ENCODE data around the gene SPEF2. TPM values are rescaled to one million over a fixed set of nuclear protein-coding genes. Genes with fewer than 3 reads are reported as not detected.

SPEF2 gene, protein sequence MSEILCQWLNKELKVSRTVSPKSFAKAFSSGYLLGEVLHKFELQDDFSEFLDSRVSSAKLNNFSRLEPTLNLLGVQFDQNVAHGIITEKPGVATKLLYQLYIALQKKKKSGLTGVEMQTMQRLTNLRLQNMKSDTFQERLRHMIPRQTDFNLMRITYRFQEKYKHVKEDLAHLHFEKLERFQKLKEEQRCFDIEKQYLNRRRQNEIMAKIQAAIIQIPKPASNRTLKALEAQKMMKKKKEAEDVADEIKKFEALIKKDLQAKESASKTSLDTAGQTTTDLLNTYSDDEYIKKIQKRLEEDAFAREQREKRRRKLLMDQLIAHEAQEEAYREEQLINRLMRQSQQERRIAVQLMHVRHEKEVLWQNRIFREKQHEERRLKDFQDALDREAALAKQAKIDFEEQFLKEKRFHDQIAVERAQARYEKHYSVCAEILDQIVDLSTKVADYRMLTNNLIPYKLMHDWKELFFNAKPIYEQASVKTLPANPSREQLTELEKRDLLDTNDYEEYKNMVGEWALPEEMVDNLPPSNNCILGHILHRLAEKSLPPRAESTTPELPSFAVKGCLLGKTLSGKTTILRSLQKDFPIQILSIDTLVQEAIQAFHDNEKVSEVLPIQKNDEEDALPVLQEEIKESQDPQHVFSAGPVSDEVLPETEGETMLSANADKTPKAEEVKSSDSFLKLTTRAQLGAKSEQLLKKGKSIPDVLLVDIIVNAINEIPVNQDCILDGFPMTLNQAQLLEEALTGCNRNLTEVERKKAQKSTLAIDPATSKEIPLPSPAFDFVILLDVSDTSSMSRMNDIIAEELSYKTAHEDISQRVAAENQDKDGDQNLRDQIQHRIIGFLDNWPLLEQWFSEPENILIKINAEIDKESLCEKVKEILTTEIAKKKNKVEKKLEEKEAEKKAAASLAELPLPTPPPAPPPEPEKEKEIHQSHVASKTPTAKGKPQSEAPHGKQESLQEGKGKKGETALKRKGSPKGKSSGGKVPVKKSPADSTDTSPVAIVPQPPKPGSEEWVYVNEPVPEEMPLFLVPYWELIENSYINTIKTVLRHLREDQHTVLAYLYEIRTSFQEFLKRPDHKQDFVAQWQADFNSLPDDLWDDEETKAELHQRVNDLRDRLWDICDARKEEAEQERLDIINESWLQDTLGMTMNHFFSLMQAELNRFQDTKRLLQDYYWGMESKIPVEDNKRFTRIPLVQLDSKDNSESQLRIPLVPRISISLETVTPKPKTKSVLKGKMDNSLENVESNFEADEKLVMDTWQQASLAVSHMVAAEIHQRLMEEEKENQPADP (N-terminal part only)
- total RNA-seq (2016; rRNA removed; fragmentation: Illumina TruSeq; extraction: Trizol), result 2.3 and 2.4 TPM in 2 replicates
- 0.26 and 0.61 TPM in 2 replicates for total RNA-seq (2016; cell fraction: cytosol; rRNA removed; fragmentation: Illumina TruSeq; extraction: Trizol; ENCODE audit: low read depth)
- total RNA-seq (2016; cell fraction: insoluble cytoplasmic fraction; rRNA removed; fragmentation: Illumina TruSeq; extraction: Trizol), result 2.0 and 2.3 TPM in 2 replicates
- 0.68 and 1.0 TPM in 2 replicates for total RNA-seq (2016; cell fraction: membrane; rRNA removed; fragmentation: Illumina TruSeq; extraction: Trizol)
- 5.9 and 7.1 TPM in 2 replicates for total RNA-seq (2016; cell fraction: nucleus; rRNA removed; fragmentation: Illumina TruSeq; extraction: Trizol)
- 1.2 and 1.5 TPM in 2 replicates for polyA plus RNA-seq (2011; rRNA removed)
- polyA plus RNA-seq (2011; cell fraction: cytosol; rRNA removed), result 0.38 and 0.60 TPM in 2 replicates
- polyA plus RNA-seq (2011; cell fraction: nucleus; rRNA removed), result 2.7 and 3.1 TPM in 2 replicates
- polyA plus RNA-seq (2012), result 0.63 and 1.4 TPM in 2 replicates
- 0.10 and 0.26 TPM in 2 replicates for polyA plus RNA-seq (2016; cell fraction: cytosol; fragmentation: Illumina TruSeq; extraction: Trizol; ENCODE audit: low read depth)
- polyA plus RNA-seq (2016; cell fraction: insoluble cytoplasmic fraction; fragmentation: Illumina TruSeq; extraction: Trizol; ENCODE audit: low read depth), result 1.6 and 1.8 TPM in 2 replicates
- 0.18 and 0.49 TPM in 2 replicates for polyA plus RNA-seq (2016; cell fraction: membrane; fragmentation: Illumina TruSeq; extraction: Trizol; ENCODE audit: low read depth)
- 4.1 and 6.5 TPM in 2 replicates for polyA plus RNA-seq (2016; cell fraction: nucleus; fragmentation: Illumina TruSeq; extraction: Trizol; ENCODE audit: insufficient read depth, low read depth)
- polyA minus RNA-seq (2011; rRNA and poly(A)+ RNA removed; ENCODE audit: low replicate concordance), result 0.87 and 1.2 TPM in 2 replicates
- 1.5 and 2.0 TPM in 2 replicates for polyA minus RNA-seq (2011; cell fraction: cytosol; rRNA and poly(A)+ RNA removed)
- polyA minus RNA-seq (2011; cell fraction: nucleus; rRNA and poly(A)+ RNA removed), result 7.7 and 8.6 TPM in 2 replicates
- Bru-seq, nascent RNA, result percentile 28 among the genes with signal in this experiment
- BruChase-seq, experiment 1, labeled RNA remaining after a 6-hour chase, result percentile 20 among the genes with signal in this experiment
- BruChase-seq, experiment 2, labeled RNA remaining after a 2-hour chase, result percentile 25 among the genes with signal in this experiment
- long read RNA-seq, experiment 1, partial matches to known transcripts, result 1 of 2 reads
- long read RNA-seq, experiment 1, other reads (novel, unspliced or antisense), result 1 of 2 reads
- long read RNA-seq, experiment 2, partial matches to known transcripts, result 1 of 1 reads
- long read RNA-seq, experiment 2, other reads (novel, unspliced or antisense), result 0 of 1 reads

DNA sequence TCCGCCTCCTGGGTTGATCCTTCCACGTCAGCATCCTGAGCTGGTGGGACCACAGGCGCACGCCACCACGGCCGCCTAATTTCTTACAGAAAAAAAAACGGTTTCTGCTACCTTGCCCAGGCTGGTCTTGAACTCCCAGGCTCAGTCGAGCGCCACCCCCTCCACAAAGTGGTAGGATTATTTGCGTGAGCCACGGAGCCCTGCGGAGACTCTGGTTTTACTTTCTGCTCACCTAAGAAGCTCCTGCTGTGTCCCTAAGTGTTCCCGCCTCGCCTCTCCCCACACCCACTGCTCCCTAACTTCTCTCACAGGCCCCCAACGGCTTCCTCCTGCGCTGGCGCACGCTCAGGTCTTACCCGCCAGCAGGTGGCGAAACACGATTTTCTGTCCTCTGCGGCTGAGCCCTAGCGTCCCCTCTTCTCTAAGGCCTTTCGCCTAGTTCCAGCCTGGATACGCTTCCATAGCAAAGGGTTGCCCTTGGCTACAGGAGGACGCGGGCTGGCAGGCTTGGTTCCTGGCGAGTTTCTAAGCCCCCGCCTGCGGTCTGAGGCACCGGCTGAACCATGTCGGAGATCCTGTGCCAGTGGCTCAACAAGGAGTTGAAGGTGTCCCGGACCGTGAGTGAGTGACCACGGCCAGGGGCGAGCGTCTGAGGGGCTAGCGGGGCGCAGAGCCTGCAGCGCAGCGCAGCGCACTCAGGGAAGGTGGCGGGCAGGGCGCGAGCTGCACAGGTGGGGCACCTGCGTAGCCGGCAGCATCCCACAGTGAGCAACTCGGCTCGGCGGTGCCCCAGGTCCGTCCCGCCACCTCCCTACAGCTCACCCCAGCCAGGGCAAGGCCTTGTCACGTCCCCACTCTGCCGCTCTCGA, at the start of gene SPEF2:
TSS of gene SPEF2 (plus strand) at position 429 of the 869 bp plus-strand sequence. CDS start at position 564, 135 bp downstream.
- no peaks in the 10 kb centered on the region for H4K20me1 ChIP-seq (ENCODE audit: insufficient read depth, low read length)
- H3K79me2 ChIP-seq (ENCODE audit: insufficient read depth, low read length), result no peaks in the 10 kb centered on the region
- DNase-seq (ENCODE audit: low spot score) (peak; percentile 84), ATAC-seq (peak; percentile 99), FAIRE-seq (peak; percentile 89)
- H3K9ac ChIP-seq (ENCODE audit: insufficient read depth, low read depth, low read length), result peak within 1 kb of the TSS; percentile 67
- ChIA-PET CTCF (ENCODE audit: low intra/inter-chr PET ratio, low total read pairs) (interaction anchor here (1.7 kb wide), 1 partner anchor 308 kb away, joined by 10 read pairs; no protein-coding TSS in a partner anchor), POLR2A (no interaction called here)
- no TSS peak for BruUV-seq (replicated peaks)
- peaks cover 13% of the 10 kb centered on the region for H3K4me1 ChIP-seq (ENCODE audit: insufficient read depth, low read length)
- H3K27ac ChIP-seq (ENCODE audit: extremely low read length, insufficient read depth, low read length), result peak within 1 kb of the TSS; percentile 30
- peak within 1 kb of the TSS; percentile 89 for H3K4me2 ChIP-seq (ENCODE audit: low read depth, low read length)
- H3K36me3 ChIP-seq (replicated peaks in 1 of 2; ENCODE audit: control insufficient read depth in 1 of 2, insufficient read depth in 2 of 2, low read length in 2 of 2), result no peaks in the 10 kb centered on the region
- H3K9me3 ChIP-seq (ENCODE audit: low read length), result no peaks in the 10 kb centered on the region
- in situ Hi-C loops (cut with HindIII; ENCODE audit: extremely low pct_ligation_motif_present, low pct_unique_long_range_greater_than_20kb), result loop anchor here (25.0 kb wide), 1 partner anchor 380 kb away; the partner anchor contains the start of gene PRLR
- H2AFZ ChIP-seq (ENCODE audit: low read length), result peak within 1 kb of the TSS; percentile 91
- peak within 1 kb of the TSS; percentile 85 to 96 (median 92) for H3K4me3 ChIP-seq (replicated peaks in 1 of 3; ENCODE audit: insufficient read depth in 1 of 3, low read depth in 2 of 3, low read length in 3 of 3)
- intact Hi-C loops (cut with micrococcal nuclease; ENCODE audit: unreplicated experiment), result loop anchor here (1.0 kb wide), 1 partner anchor 309 kb away; no protein-coding TSS in a partner anchor
- no peaks in the 10 kb centered on the region for H3K27me3 ChIP-seq (ENCODE audit: control insufficient read depth in 1 of 2, insufficient read depth in 2 of 2, low read length in 2 of 2)
- WGBS (ENCODE audit: low lambda C conversion rate), result 5% methylated on average over 24 of the region's 55 CpGs
- no peak for TF ChIP-seq SNAI1 (CRISPR knock-in tag; IDR thresholded peaks at IDR 0.05; ENCODE audit: borderline replicate concordance)
- TF ChIP-seq YY1 (IDR thresholded peaks at IDR 0.05; ENCODE audit: insufficient read depth, insufficient replicate concordance, low read depth, low read length), result peak; percentile 74
- peak; percentile 66 for TF ChIP-seq ZNF781 (CRISPR knock-in tag; IDR thresholded peaks at IDR 0.05; ENCODE audit: borderline replicate concordance, not compliant biosample characterization)
- 0 out of 2 replicates have a peak, but pooled peaks have one; percentile 3 for TF ChIP-seq BHLHE40 (IDR thresholded peaks at IDR 0.05; ENCODE audit: low read length)
- TF ChIP-seq, protein P1, sequence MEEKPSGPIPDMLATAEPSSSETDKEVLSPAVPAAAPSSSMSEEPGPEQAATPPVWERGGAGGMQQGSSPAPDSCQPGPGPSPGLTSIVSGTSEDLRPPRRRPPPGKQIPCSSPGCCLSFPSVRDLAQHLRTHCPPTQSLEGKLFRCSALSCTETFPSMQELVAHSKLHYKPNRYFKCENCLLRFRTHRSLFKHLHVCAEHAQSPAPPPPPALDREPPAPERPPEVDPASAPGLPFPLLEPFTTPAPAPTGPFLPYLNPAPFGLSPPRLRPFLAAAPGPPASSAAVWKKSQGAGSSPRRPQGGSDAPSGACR (CRISPR knock-in tag; IDR thresholded peaks at IDR 0.05), result no peak
- TF ChIP-seq PITX1 (CRISPR knock-in tag; IDR thresholded peaks at IDR 0.05), result peak; percentile 68; the same call in 1 of the 2 replicates
- no peak for TF ChIP-seq SP140L (CRISPR knock-in tag; IDR thresholded peaks at IDR 0.05; ENCODE audit: borderline replicate concordance)
- no peak; the same call in 1 of the 2 replicates for TF ChIP-seq ZNF777 (CRISPR knock-in tag; IDR thresholded peaks at IDR 0.05)
- TF ChIP-seq HDAC6 (IDR thresholded peaks at IDR 0.05; ENCODE audit: low read depth, low read length), result no peak
- TF ChIP-seq SYNCRIP (IDR thresholded peaks at IDR 0.05; ENCODE audit: insufficient read depth, low read depth, low read length), result no peak
- peak; percentile 78; the same call in 1 of the 2 replicates for TF ChIP-seq ZNF614 (CRISPR knock-in tag; IDR thresholded peaks at IDR 0.05; ENCODE audit: borderline replicate concordance)
- 0 out of 2 replicates have a peak, but pooled peaks have one; percentile 41 for TF ChIP-seq HNRNPL (IDR thresholded peaks at IDR 0.05; ENCODE audit: low read depth, low read length)
